ENCODE data around the gene TCF7L1.
"Not testable (repeated sequence)": the region's sequence is repeated elsewhere in the genome, so short reads cannot be mapped to it uniquely, and the experiment has no call there.

TCF7L1 gene

DNA sequence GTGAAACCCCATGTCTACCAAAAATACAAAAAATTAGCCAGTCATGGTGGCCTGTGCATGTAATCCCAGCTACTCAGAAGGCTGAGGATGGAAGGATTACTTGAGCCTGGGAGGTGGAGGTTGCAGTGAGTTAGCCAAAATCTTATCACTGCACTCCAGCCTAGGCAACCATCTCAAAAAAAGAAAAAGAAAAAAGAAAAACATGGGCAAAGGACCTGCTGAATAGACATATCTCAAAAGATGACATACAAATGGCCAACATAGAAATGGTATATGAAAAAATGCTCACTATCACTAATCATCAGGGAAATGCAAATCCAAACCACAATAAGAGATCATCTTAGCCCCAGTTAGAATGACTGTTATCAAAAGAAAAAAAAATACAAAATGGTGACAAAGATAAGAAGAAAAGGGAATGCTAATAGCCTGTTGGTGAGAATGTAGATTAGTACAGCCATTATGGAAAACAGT, 196.0 kb downstream of the TCF7L1 start:
- no peak for DNase-seq (ENCODE audit: low read depth)
- H3K4me3 ChIP-seq (ENCODE audit: low read depth, low read length), result peak overlapping the region; percentile 98
- TF ChIP-seq, protein P1, sequence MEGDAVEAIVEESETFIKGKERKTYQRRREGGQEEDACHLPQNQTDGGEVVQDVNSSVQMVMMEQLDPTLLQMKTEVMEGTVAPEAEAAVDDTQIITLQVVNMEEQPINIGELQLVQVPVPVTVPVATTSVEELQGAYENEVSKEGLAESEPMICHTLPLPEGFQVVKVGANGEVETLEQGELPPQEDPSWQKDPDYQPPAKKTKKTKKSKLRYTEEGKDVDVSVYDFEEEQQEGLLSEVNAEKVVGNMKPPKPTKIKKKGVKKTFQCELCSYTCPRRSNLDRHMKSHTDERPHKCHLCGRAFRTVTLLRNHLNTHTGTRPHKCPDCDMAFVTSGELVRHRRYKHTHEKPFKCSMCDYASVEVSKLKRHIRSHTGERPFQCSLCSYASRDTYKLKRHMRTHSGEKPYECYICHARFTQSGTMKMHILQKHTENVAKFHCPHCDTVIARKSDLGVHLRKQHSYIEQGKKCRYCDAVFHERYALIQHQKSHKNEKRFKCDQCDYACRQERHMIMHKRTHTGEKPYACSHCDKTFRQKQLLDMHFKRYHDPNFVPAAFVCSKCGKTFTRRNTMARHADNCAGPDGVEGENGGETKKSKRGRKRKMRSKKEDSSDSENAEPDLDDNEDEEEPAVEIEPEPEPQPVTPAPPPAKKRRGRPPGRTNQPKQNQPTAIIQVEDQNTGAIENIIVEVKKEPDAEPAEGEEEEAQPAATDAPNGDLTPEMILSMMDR (IDR thresholded peaks at IDR 0.05; ENCODE audit: low read depth, low read length), result no peak
- TF ChIP-seq, protein P2, sequence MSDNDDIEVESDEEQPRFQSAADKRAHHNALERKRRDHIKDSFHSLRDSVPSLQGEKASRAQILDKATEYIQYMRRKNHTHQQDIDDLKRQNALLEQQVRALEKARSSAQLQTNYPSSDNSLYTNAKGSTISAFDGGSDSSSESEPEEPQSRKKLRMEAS (IDR thresholded peaks at IDR 0.05; ENCODE audit: low read depth, low read length), result no peak
- no peak for TF ChIP-seq MYC (IDR thresholded peaks at IDR 0.05; ENCODE audit: low read depth, low read length)
- TF ChIP-seq POLR2A (IDR thresholded peaks at IDR 0.05; ENCODE audit: extremely low read depth, insufficient read length), result no peak

DNA sequence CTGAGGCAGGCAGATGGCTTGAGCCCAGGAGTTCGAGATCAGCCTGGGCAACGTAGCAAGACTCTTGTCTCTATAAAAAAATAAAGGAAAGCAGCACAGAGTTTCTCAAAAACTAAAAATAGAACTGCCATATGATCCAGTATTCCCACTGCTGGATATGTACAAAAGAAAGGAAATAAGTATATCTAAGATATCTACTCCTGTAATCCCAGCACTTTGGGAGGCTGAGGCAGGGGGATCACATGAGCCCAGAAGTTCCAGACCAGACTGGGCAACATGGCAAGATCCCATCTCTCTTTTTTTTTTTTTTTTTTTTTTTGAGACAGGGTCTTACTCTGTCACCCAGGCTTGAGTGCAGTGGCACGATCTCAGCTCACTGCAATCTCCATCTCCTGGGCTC, 196.5 kb downstream of the TCF7L1 start:
- H3K4me3 ChIP-seq (ENCODE audit: low read depth, low read length); DNase-seq (ENCODE audit: low read depth): not testable (repeated sequence)

DNA sequence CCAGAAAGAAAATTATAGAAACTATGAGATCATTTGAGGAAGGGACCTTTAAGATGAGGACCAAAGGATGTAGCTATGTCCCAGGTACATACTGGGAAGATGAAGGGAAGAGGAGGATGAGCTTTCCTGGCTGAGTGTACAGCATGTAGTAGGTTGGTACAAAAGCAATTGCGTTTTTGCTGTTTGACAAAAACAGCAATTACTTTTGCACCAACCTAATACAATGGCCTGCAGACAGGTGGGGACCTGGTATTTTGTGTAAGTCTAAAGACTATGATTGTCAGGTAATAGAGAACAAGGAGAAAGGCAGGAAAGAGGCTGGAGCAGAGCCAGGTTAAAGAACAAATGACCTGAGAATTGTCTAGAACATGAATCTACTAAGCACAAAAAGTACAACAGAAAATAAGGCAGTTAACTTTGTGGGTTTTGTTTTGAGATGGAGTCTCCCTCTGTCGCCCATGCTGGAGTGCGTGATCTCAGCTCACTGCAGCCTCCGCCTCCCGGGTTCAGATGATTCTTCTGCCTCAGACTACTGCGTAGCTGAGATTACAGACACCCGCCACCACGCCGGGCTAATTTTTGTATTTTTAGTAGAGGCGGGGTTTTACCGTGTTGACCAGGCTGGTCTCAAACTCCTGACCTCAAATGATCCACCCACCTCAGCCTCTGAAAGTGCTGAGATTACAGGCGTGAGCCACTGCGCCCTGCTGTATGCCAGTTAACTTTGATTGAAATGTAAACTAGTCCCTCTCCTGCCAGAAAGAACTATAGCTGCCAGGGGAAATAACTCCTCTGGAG, 197.8 kb downstream of the TCF7L1 start:
- no peak overlapping the region for H3K4me3 ChIP-seq (ENCODE audit: low read depth, low read length)
- TF ChIP-seq, protein P2 (IDR thresholded peaks at IDR 0.05; ENCODE audit: low read depth, low read length), result no peak
- TF ChIP-seq POLR2A (IDR thresholded peaks at IDR 0.05; ENCODE audit: extremely low read depth, insufficient read length) (no peak), MYC (IDR thresholded peaks at IDR 0.05; ENCODE audit: low read depth, low read length) (no peak)
- TF ChIP-seq, protein P1 (IDR thresholded peaks at IDR 0.05; ENCODE audit: low read depth, low read length), result no peak
- DNase-seq (ENCODE audit: low read depth), result no peak

DNA sequence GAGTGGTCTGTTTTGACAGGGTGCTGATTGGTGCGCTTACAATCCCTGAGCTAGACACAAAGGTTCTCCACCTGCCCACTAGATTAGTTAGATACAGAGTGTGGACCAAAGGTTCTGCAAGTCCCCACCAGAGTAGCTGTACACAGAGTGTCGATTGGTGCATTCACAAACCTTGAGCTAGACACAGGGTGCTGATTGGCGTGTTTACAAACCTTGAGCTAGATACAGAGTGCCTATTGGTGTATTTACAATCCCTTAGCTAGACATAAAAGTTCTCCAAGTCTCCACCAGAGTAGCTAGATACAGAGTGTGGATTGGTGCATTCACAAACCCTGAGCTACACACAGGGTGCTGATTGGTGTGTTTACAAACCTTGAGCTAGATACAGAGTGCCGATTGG, 200.7 kb downstream of the TCF7L1 start:
- H3K4me3 ChIP-seq (ENCODE audit: low read depth, low read length); DNase-seq (ENCODE audit: low read depth): not testable (repeated sequence)

DNA sequence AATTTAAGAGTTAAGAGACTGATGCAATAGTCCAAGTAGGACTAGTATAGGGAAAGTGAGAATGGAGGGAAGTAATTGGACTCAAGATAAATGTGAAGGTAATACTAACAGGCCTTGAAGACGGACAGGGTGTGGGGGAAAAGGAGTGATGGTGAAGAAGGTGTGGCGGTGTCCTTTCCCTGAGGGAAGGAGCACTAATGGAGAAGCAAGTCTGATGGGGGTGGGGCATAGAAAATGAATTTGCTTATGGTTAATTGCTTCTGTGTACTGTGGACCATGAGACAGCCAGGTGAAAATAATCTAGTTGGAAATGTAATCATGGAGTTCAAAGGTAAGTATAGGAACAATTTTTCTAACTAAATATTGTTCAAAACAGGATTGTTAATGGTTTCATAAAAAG, 201.7 kb downstream of the TCF7L1 start:
- DNase-seq (ENCODE audit: low read depth), result no peak
- no peak overlapping the region for H3K4me3 ChIP-seq (ENCODE audit: low read depth, low read length)
- TF ChIP-seq MYC (IDR thresholded peaks at IDR 0.05; ENCODE audit: low read depth, low read length) (no peak), POLR2A (IDR thresholded peaks at IDR 0.05; ENCODE audit: extremely low read depth, insufficient read length) (no peak)
- TF ChIP-seq, protein P2 (IDR thresholded peaks at IDR 0.05; ENCODE audit: low read depth, low read length), result no peak
- TF ChIP-seq, protein P1 (IDR thresholded peaks at IDR 0.05; ENCODE audit: low read depth, low read length), result no peak

DNA sequence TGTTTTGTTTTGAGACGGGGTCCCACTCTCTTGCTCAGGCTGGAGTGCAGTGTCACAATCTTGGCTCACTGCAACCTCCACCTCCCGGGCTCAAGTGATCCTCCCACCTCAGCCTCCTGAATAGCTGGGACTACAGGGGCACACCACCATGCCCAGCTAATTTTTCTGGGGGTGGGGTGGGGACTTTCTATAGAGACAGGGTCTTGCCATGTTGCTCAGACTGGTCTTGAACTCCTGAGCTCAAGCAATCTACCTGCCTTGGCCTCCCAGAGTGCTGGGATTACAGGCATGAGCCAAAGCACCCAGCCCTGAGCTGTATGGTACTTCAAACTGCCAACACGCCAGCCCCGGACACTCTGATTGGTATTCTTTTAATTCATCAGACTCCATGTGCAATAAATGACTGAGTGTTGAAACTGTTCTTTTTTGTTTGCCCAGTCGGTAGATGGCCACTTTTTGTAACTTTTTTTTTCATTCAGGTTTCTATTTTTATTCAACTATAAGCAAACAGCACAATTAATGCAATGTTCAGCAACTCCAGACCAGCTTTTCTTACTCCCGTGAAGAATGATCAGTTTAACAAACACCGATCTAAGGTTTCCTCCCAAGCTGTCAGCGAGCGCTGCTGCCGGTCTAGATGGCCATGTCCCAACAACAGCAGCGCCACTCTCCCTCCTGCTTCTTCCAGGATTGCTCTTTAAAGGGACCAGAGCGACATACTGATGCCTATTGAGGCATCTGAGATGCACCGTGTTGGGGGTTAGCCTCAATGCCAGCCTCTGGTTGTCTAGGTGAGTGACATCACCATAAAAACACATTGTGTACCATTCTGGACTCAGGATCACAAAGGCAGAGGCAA, 207.1 kb downstream of the TCF7L1 start:
- TF ChIP-seq, protein P1 (IDR thresholded peaks at IDR 0.05; ENCODE audit: low read depth, low read length), result no peak
- no peak for TF ChIP-seq POLR2A (IDR thresholded peaks at IDR 0.05; ENCODE audit: extremely low read depth, insufficient read length)
- TF ChIP-seq, protein P2 (IDR thresholded peaks at IDR 0.05; ENCODE audit: low read depth, low read length), result no peak
- TF ChIP-seq MYC (IDR thresholded peaks at IDR 0.05; ENCODE audit: low read depth, low read length), result no peak
- DNase-seq (ENCODE audit: low read depth), result no peak
- H3K4me3 ChIP-seq (ENCODE audit: low read depth, low read length), result no peak overlapping the region

All from NB4 (cell line).